Transverse colon (tissue), 4 donors: ENCODE results near the gene SEC62.

ENCODE experiments used
- EP300 ChIP-seq: sonication (generic); formaldehyde crosslinking; IDR thresholded peaks from one replicate; pipeline ENCODE4 v1.6.1; 2017; ENCODE audit warnings: antibody characterized with exemption, low read depth
- POLR2A ChIP-seq: fragments of 450-650 bp; IDR thresholded peaks from one replicate; pipeline ENCODE4 v1.6.1; 2016; ENCODE audit warnings: antibody characterized with exemption, mild to moderate bottlenecking, moderate library complexity
- POLR2AphosphoS5 ChIP-seq, 3 donors: sonication (generic); formaldehyde crosslinking; IDR thresholded peaks; one replicate each; pipeline ENCODE4 v1.6.1; 2016; ENCODE audit warnings: antibody characterized with exemption in 3 of 3
- TF ChIP-seq, protein P1 (sequence below), 5 experiments: fragments of 200-600 bp in 3 of 5; fragments of 450-650 bp in 2 of 5; sonication (generic) in 3 of 5; IDR thresholded peaks; 1 replicate in 2 of 5; 2 replicates in 3 of 5; pipeline ENCODE4 v1.5.1; 2016 to 2017; ENCODE audit warnings: antibody characterized with exemption in 5 of 5, inconsistent platforms in 3 of 5, mild to moderate bottlenecking in 2 of 5, moderate library complexity in 1 of 5

DNA sequence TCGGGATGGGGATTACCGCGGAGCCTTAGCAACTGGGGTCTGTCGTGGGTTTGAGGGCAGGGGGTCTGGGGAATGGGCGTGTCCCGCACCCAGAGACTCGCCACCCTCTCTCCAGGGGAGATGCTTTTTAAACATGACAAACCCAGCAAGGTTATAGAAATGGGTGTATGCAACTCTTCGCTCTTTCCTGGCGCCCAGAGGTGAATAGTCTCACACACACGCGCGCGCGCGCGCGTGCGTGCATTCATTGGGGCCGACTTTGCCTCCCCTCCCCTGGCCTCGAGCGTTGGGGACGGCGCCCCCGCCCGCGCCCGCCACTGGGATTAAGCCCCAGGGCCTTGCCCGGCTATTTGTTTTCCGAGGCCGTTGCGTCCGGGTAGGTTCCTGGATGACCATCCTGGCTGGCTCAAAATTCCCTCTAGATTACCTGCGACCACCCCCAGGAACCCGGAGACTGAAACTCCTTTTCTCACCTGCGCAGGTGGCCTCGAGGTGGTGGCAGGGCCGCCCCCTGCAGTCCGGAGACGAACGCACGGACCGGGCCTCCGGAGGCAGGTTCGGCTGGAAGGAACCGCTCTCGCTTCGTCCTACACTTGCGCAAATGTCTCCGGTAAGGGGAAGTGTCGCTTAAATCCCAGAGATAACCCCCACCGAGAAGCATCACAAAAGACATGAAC is 72.0 kb downstream of the SEC62 start:
- TF ChIP-seq, protein P1, sequence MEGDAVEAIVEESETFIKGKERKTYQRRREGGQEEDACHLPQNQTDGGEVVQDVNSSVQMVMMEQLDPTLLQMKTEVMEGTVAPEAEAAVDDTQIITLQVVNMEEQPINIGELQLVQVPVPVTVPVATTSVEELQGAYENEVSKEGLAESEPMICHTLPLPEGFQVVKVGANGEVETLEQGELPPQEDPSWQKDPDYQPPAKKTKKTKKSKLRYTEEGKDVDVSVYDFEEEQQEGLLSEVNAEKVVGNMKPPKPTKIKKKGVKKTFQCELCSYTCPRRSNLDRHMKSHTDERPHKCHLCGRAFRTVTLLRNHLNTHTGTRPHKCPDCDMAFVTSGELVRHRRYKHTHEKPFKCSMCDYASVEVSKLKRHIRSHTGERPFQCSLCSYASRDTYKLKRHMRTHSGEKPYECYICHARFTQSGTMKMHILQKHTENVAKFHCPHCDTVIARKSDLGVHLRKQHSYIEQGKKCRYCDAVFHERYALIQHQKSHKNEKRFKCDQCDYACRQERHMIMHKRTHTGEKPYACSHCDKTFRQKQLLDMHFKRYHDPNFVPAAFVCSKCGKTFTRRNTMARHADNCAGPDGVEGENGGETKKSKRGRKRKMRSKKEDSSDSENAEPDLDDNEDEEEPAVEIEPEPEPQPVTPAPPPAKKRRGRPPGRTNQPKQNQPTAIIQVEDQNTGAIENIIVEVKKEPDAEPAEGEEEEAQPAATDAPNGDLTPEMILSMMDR (IDR thresholded peaks at IDR 0.05), result peak in 3 of 5 experiments; percentile 22 to 49 (median 30)
- TF ChIP-seq POLR2AphosphoS5 (IDR thresholded peaks at IDR 0.05) (peak in 1 of 3 donors; percentile 39), POLR2A (peak; percentile 16), EP300 (no peak)
